ENCODE data around the gene FIBP. TPM values are rescaled to one million over a fixed set of nuclear protein-coding genes. Genes with fewer than 3 reads are reported as not detected.

FIBP gene
- total and polyA plus RNA-seq, 10 of the 15 experiments (the other 5 are each of a cell fraction or from before 2014, with no cell fraction given): 65.1 to 182 (median 94.6) TPM

GRCh38 chr11:65896034-65896999 is 8.0 kb upstream of the FIBP start:
- TF ChIP-seq HDAC6 (IDR thresholded peaks at IDR 0.05; ENCODE audit: unreplicated experiment) (no peak), POLR2AphosphoS5 (IDR thresholded peaks at IDR 0.05; ENCODE audit: low read length) (no peak), RFX5 (IDR thresholded peaks at IDR 0.05; ENCODE audit: low read depth, low read length) (no peak), NR2C2 (IDR thresholded peaks at IDR 0.05; ENCODE audit: borderline replicate concordance, control insufficient read depth, insufficient read length, low read depth) (no peak), EP300 (IDR thresholded peaks at IDR 0.05; ENCODE audit: borderline replicate concordance in 1 of 2, control insufficient read depth in 1 of 2, low read depth in 2 of 2, low read length in 2 of 2) (no peak), JUNB (IDR thresholded peaks at IDR 0.05) (no peak), EED (IDR thresholded peaks at IDR 0.05; ENCODE audit: low read depth) (no peak), PAX8 (IDR thresholded peaks at IDR 0.05) (no peak), TCF12 (IDR thresholded peaks at IDR 0.05; ENCODE audit: low read depth, low read length) (0 out of 2 replicates have a peak, but pooled peaks have one; percentile 19), ZNF687 (IDR thresholded peaks at IDR 0.05) (no peak), ZSCAN29 (IDR thresholded peaks at IDR 0.05) (peak; percentile 79)
- TF ChIP-seq, protein P1, sequence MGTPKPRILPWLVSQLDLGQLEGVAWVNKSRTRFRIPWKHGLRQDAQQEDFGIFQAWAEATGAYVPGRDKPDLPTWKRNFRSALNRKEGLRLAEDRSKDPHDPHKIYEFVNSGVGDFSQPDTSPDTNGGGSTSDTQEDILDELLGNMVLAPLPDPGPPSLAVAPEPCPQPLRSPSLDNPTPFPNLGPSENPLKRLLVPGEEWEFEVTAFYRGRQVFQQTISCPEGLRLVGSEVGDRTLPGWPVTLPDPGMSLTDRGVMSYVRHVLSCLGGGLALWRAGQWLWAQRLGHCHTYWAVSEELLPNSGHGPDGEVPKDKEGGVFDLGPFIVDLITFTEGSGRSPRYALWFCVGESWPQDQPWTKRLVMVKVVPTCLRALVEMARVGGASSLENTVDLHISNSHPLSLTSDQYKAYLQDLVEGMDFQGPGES (IDR thresholded peaks at IDR 0.05): no peak
- TF ChIP-seq, protein P2, sequence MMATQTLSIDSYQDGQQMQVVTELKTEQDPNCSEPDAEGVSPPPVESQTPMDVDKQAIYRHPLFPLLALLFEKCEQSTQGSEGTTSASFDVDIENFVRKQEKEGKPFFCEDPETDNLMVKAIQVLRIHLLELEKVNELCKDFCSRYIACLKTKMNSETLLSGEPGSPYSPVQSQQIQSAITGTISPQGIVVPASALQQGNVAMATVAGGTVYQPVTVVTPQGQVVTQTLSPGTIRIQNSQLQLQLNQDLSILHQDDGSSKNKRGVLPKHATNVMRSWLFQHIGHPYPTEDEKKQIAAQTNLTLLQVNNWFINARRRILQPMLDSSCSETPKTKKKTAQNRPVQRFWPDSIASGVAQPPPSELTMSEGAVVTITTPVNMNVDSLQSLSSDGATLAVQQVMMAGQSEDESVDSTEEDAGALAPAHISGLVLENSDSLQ (IDR thresholded peaks at IDR 0.05): no peak
- no peak for ATAC-seq
- BruUV-seq (replicated peaks): TSS peak; percentile 25
- Histone ChIP-seq H4K20me1 (ENCODE audit: control insufficient read depth, insufficient read depth) (no peaks in the 10 kb centered on the region), H3K4me3 (no peak overlapping the region), H3K79me2 (ENCODE audit: control insufficient read depth, insufficient read depth, low read length) (peaks cover 38% of the 10 kb centered on the region), H3K27ac (ENCODE audit: control insufficient read depth, insufficient read depth) (no peak overlapping the region), H3K36me3 (ENCODE audit: control insufficient read depth in 2 of 2, insufficient read depth in 2 of 2, low read length in 1 of 2) (no peaks in the 10 kb centered on the region), H3K9ac (ENCODE audit: control insufficient read depth, insufficient read depth, low read length) (no peak overlapping the region), H3K27me3 (replicated peaks in 1 of 2; ENCODE audit: control insufficient read depth in 2 of 2, insufficient read depth in 2 of 2, low read length in 1 of 2) (no peaks in the 10 kb centered on the region), H3K4me1 (ENCODE audit: control insufficient read depth, insufficient read depth, low read length) (peaks cover 20% of the 10 kb centered on the region), H3K9me3 (replicated peaks; ENCODE audit: control insufficient read depth, insufficient read depth, low read length) (no peaks in the 10 kb centered on the region), H3K4me2 (ENCODE audit: control insufficient read depth, insufficient read depth) (no peak overlapping the region), H2AFZ (ENCODE audit: control insufficient read depth, low read depth, low read length) (no peak overlapping the region)
- ChIA-PET SMC1A (ENCODE audit: uncharacterized antibody, unreplicated experiment) (interaction anchor here (0.9 to 1.1 kb wide), 3 partner anchors 10 to 32 kb away, joined by 3 to 4 read pairs (median 4); no protein-coding TSS in a partner anchor), RAD21 (ENCODE audit: unreplicated experiment) (no interaction called here), CTCF (interaction anchor here (1.8 to 6.5 kb wide), 4 partner anchors 7 to 185 kb away, joined by 3 to 67 read pairs (median 21); partner anchors contain the start of genes CCDC85B, FIBP and KAT5), POLR2A (interaction anchor here (0.6 to 3.6 kb wide), 4 partner anchors 7 to 240 kb away, joined by 3 to 62 read pairs (median 4); partner anchors contain the start of genes CCDC85B and FIBP)
- 75% methylated on average over 14 of the region's 14 CpGs for WGBS (ENCODE audit: insufficient coverage, insufficient replicate concordance, low lambda C conversion rate, missing lambda C conversion rate)
- no peak for FAIRE-seq
- intact Hi-C loops (cut with micrococcal nuclease; ENCODE audit: unreplicated experiment) (loop anchor here (10.0 kb wide), 1 partner anchor 238 kb away; no protein-coding TSS in a partner anchor), in situ Hi-C loops (cut with MboI) (no loop called here)
- DNase-seq (ENCODE audit: low read depth, low spot score): no peak

Data from GM12878 (cell line).